ENCODE results near the gene PCDH1.

The PCDH1 gene

DNA sequence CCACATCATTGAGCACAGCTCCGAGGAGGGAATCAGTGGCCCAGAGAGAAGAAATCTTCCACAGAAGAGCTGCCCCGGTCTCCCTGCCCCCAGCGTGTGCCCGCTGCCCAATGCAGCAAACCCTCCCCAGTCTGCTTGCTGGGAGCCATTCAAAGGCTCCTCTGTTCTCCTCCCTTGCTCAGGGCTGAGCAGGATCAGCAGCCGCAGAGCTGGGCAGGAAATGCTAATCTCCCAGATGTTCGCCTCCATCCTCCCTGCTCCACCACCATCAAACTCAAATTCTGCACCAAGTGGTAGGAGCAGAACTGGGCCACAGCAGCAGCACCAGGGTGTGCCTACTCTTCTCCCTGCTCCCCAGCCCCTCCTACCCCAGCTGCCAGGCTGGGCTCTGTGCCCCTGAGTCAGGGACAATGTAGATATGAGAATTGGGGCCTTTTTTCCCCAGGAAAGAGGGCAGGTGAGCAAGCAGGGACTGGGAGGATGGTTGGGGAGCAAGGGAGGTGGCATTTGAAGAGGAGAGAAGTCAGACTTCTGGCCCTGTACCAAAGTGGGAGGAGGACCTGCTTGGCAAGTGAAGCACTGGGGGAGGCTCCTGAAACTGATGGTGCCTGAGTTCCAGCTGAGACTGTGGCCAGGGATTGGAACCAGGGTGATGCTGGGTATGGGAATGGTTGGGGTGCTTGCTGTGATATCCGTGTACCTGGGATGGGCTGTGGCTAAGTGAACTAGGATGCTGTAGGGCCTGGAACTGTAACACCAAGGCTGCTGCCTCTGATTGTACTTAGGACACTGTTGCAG is 1.9 kb upstream of the PCDH1 start:
- no peak overlapping the region for H3K27ac ChIP-seq
- TF ChIP-seq, protein P1, sequence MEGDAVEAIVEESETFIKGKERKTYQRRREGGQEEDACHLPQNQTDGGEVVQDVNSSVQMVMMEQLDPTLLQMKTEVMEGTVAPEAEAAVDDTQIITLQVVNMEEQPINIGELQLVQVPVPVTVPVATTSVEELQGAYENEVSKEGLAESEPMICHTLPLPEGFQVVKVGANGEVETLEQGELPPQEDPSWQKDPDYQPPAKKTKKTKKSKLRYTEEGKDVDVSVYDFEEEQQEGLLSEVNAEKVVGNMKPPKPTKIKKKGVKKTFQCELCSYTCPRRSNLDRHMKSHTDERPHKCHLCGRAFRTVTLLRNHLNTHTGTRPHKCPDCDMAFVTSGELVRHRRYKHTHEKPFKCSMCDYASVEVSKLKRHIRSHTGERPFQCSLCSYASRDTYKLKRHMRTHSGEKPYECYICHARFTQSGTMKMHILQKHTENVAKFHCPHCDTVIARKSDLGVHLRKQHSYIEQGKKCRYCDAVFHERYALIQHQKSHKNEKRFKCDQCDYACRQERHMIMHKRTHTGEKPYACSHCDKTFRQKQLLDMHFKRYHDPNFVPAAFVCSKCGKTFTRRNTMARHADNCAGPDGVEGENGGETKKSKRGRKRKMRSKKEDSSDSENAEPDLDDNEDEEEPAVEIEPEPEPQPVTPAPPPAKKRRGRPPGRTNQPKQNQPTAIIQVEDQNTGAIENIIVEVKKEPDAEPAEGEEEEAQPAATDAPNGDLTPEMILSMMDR (conservative IDR thresholded peaks at IDR 0.05), result no peak
- no peak for TF ChIP-seq ZFX (IDR thresholded peaks at IDR 0.05)

DNA sequence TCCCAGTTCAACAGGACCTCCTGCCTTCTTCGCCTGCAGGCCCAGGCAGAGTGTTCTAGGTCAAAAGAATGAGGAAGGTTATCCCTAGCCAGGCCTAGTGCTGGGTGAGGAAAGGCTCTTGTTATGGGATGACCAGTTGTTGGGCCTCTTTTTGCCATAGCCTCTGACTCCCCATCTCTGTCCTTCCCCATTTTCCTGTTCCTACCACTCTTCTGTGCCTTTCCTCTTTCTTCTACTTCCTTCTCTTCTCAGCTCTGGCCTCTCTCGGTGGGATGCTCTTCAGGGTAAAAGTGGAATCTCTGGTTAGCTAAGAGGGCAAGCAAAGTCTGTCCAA is 1.2 kb upstream of the PCDH1 start:
- TF ChIP-seq ZFX (IDR thresholded peaks at IDR 0.05), result no peak
- TF ChIP-seq, protein P1 (conservative IDR thresholded peaks at IDR 0.05), result peak; percentile 78
- no peak overlapping the region; the same call in 1 of the 2 replicates for H3K27ac ChIP-seq

DNA sequence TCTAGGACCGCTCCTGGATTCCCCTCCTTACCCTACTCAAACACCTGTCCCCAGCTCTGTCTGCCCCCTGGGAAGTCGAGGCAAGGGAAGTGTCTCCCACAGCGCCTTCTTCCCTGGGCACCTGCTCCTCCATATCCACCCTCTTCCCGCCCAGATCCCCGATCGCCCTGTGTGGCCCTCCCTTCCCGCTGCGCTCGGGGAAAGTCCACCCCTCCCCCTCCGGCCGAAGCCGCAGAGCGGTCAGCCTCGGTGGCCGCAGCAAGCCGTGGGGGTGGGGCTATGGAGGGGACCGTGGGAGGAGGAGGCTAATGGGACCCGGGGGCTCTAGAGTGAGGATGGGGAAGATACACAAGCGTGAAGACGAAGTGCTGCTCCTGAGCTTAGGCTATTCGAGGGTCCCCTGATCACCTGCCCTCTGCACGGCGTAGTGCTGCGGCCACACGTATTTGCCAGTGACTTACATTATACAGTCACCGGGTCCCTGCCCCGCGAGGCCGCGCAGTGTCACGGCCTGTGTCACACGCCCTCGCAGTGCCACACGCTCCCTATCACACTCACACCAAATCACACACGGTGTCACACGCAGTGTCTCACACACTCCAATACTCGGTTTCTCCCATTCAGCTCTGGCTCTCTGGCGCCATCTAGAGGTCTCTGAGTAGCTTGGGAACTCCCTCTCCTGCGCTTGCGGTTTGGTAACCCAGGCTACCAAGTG is 658 bp upstream of the PCDH1 start:
- H3K27ac ChIP-seq, result peak overlapping the region; percentile 97

DNA sequence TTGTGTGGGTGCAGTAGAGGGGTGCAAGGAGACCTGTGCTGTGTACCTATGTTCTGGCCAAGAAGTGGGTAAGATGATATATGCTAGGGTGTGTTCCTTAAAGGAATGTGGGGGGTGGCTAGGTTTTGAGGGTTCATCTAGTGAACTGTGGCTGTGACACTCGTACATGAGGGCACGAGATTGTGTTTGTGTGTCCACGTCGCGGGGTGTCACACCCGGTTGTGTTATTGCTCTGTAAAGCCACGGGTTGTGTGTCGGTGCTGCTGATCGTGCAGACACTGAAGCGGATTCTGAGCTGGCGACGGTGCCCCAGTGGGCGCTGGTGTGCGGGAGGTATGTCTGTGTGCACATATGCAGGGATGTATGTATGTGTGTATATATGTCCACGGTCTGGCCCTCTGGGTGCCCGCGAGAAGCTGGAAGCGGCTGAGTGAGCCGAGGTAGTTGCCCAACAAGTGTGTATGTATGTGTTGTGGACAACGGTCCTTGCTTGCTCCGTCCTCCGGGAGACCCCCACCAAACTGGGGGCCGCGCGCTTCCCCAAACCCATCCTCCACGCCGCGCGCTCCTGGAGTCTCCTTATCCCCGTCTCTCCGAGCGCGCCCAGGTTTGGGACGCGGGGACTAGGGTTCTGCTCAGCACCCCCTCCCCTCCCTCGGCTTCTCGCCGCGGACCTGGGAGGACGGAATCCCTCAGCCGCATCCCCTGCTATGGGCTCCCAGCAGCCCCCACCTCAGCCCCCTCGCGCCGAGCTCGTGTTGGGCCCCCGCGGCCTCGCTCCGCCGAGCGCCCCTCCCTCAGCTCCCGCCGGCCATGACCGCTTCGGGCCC is 639 bp downstream of the PCDH1 start:
- peak overlapping the region; percentile 97 for H3K27ac ChIP-seq
- TF ChIP-seq, protein P1 (conservative IDR thresholded peaks at IDR 0.05), result no peak
- TF ChIP-seq ZFX (IDR thresholded peaks at IDR 0.05), result no peak

More for the DNA sequence above, 658 bp upstream of the PCDH1 start:
- TF ChIP-seq ZFX (IDR thresholded peaks at IDR 0.05), result no peak
- TF ChIP-seq, protein P1 (conservative IDR thresholded peaks at IDR 0.05), result peak; percentile 98

DNA sequence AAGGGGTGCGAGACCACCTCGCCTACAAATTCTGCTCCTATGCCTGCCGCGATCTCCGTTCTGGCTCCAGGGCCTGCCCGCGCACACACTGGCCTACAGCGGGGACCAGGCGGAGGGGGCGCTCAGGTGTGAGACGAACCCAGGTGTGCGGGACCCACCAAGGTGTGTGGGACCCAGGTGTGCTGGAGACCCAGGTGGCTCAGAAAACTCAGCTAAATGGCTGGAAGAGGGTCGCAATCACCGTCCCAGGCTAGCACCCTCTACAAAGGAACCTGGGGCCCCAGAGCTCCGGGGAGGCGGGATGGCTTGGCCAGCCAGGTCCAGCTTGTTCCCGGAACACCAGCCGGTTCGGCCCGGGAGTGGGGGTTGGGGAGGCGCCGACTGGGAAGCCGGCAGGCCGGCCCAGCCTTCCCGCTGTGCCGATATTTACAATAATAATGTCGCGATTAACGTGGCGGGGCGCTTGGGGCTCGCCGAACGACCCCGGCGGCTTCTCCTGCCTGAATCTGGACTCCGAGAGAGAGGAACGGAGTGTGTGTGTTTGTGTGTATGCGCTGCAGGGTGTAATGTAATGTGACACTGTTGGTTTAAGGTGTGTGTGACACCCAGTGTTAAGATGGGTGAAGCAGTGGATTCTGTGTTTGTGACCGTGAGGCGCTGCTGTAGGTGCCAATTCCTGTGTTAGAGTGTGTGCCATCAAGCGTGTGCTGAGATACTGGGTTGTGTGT is 1.4 kb downstream of the PCDH1 start:
- H3K27ac ChIP-seq, result peak overlapping the region; percentile 97
- peak; percentile 51; the same call in 1 of the 2 replicates for TF ChIP-seq ZFX (IDR thresholded peaks at IDR 0.05)
- TF ChIP-seq, protein P1 (conservative IDR thresholded peaks at IDR 0.05), result no peak

DNA sequence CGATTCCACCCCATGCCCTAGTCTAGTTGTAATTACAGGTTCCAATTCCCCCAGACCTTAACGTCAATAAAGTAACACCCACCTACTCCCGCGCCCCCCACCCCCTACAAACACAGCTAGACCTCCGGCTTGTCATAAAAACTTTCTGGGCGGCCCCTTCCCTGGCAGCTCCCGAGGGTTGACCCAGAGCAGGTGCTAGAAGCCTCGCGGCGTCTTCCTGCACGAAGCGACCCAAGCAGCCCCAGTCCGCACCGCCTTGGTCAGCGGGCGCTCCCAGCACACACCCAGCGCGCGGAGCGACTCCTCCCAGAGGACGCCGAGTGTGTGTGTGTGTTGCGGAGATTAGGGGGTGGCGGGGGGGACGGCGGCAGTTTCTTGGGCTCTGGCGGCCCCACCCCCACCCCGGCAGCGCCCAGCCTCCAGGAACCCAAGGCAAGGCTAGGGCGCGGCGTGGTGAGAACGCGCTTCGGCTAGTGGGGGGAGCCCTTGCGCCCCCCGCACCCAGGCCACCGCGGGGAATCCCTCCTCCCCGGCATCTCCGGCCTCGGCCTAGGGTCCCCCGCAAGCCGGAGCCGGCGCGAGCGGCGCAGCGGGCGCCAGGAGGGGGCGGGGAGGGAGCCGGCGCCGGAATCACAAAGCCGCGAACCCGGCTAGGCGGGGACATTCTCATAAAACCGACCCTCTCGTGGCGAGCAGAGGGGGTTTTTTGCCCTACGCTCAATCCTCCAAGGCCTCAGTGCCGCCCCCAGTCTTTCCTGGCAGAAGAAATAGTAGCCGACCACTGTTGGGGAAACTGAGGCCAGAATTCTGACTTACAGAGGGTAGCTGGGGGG is 2.2 kb downstream of the PCDH1 start:
- H3K27ac ChIP-seq, result peak overlapping the region; percentile 97
- TF ChIP-seq, protein P1 (conservative IDR thresholded peaks at IDR 0.05), result no peak
- no peak for TF ChIP-seq ZFX (IDR thresholded peaks at IDR 0.05)

Measured in C4-2B (cell line).